Measurements from ENCODE around the gene LYZL6. TPM values are rescaled to one million over a fixed set of nuclear protein-coding genes. Genes with fewer than 3 reads are reported as not detected.

Gene LYZL6
- total RNA-seq, result not detected

- peaks cover 0 to 2% (median 0%) of the 10 kb centered on the region in 3 donors for H3K27me3 ChIP-seq
- in situ Hi-C loops (cut with MboI; ENCODE audit: low sequenced_read_pairs in 4 of 4), result no loop called here
Observed at GRCh38 chr17:35943537-35943936, at the start of gene LYZL6. Gene LYZL6 (minus strand): TSS chr17:35943713. CDS start chr17:35939356, 4,357 bp downstream.

GRCh38 chr17:35991075-35991474, 47.6 kb upstream of the LYZL6 start:
- H3K36me3 ChIP-seq, result no peaks in the 10 kb centered on the region
- no peak overlapping the region for H3K27ac ChIP-seq
- peaks cover 0 to 3% of the 10 kb centered on the region in 2 donors for H3K4me1 ChIP-seq
- no peak for ATAC-seq
- no peak overlapping the region for H3K4me3 ChIP-seq
- intact Hi-C loops (cut with DNase I; ENCODE audit: low total_unique reads), result no loop called here
- H3K27me3 ChIP-seq, result no peaks in the 10 kb centered on the region
- no peak for TF ChIP-seq CTCF (IDR thresholded peaks at IDR 0.05 in 4 of 5, conservative IDR thresholded peaks at IDR 0.05 in 1 of 5)
- TF ChIP-seq POLR2A (IDR thresholded peaks at IDR 0.05), result no peak
- H3K9me3 ChIP-seq, result no peaks in the 10 kb centered on the region
- no peak for DNase-seq
- in situ Hi-C loops (cut with MboI; ENCODE audit: low sequenced_read_pairs in 4 of 4), result loop anchor here in 1 of 4 donors (25.0 kb wide), 1 partner anchor 146 kb away; no protein-coding TSS in a partner anchor

More at GRCh38 chr17:35943537-35943936, at the start of gene LYZL6:
- no peak for TF ChIP-seq POLR2A (IDR thresholded peaks at IDR 0.05)
- Histone ChIP-seq H3K9me3 (no peaks in the 10 kb centered on the region), H3K4me1 (no peaks in the 10 kb centered on the region), H3K4me3 (no peak within 1 kb of the TSS), H3K27ac (no peak within 1 kb of the TSS), H3K36me3 (no peaks in the 10 kb centered on the region)
- no peak for DNase-seq
- ATAC-seq, result no peak
- intact Hi-C loops (cut with DNase I; ENCODE audit: low total_unique reads), result no loop called here

- no peaks in the 10 kb centered on the region for H3K36me3 ChIP-seq
- peaks cover 0 to 3% of the 10 kb centered on the region in 2 donors for H3K4me1 ChIP-seq
- no peaks in the 10 kb centered on the region for H3K9me3 ChIP-seq
- DNase-seq (no peak), ATAC-seq (no peak)
- in situ Hi-C loops (cut with MboI; ENCODE audit: low sequenced_read_pairs in 4 of 4), result loop anchor here in 1 of 4 donors (25.0 kb wide), 1 partner anchor 149 kb away; no protein-coding TSS in a partner anchor
- TF ChIP-seq POLR2A (IDR thresholded peaks at IDR 0.05) (no peak), CTCF (IDR thresholded peaks at IDR 0.05 in 4 of 5, conservative IDR thresholded peaks at IDR 0.05 in 1 of 5) (no peak)
- H3K4me3 ChIP-seq, result no peak overlapping the region
- H3K27me3 ChIP-seq, result no peaks in the 10 kb centered on the region
- no peak overlapping the region for H3K27ac ChIP-seq
- intact Hi-C loops (cut with DNase I; ENCODE audit: low total_unique reads), result no loop called here
Observed at GRCh38 chr17:35988164-35988563, 44.7 kb upstream of the LYZL6 start.

GRCh38 chr17:35986643-35987042, 43.1 kb upstream of the LYZL6 start, which contains the start of gene CCL14:
Gene CCL14 (minus strand): TSS chr17:35986729. CDS start chr17:35986649, 80 bp downstream.
- peak within 1 kb of the TSS; percentile 10 to 37 (median 18) for H3K4me3 ChIP-seq
- no peak for TF ChIP-seq POLR2A (IDR thresholded peaks at IDR 0.05)
- H3K27me3 ChIP-seq, result no peaks in the 10 kb centered on the region
- H3K9me3 ChIP-seq, result no peaks in the 10 kb centered on the region
- H3K4me1 ChIP-seq, result peaks cover 0 to 3% of the 10 kb centered on the region in 2 donors
- no peak for ATAC-seq
- no peaks in the 10 kb centered on the region for H3K36me3 ChIP-seq
- no peak for DNase-seq
- in situ Hi-C loops (cut with MboI; ENCODE audit: low sequenced_read_pairs in 4 of 4) (loop anchor here in 1 of 4 donors (25.0 kb wide), 1 partner anchor 151 kb away; no protein-coding TSS in a partner anchor), intact Hi-C loops (cut with DNase I; ENCODE audit: low total_unique reads) (no loop called here)
- H3K27ac ChIP-seq, result peak within 1 kb of the TSS in 3 of 4 donors; percentile 14 to 42 (median 27)

GRCh38 chr17:35984140-35984539, 40.6 kb upstream of the LYZL6 start:
- ATAC-seq (no peak), DNase-seq (no peak)
- H3K4me1 ChIP-seq, result peaks cover 0 to 3% of the 10 kb centered on the region in 2 donors
- in situ Hi-C loops (cut with MboI; ENCODE audit: low sequenced_read_pairs in 4 of 4) (loop anchor here in 1 of 4 donors (25.0 kb wide), 1 partner anchor 153 kb away; no protein-coding TSS in a partner anchor), intact Hi-C loops (cut with DNase I; ENCODE audit: low total_unique reads) (no loop called here)
- H3K36me3 ChIP-seq, result no peaks in the 10 kb centered on the region
- no peak overlapping the region for H3K4me3 ChIP-seq
- no peaks in the 10 kb centered on the region for H3K27me3 ChIP-seq
- no peaks in the 10 kb centered on the region for H3K9me3 ChIP-seq
- TF ChIP-seq POLR2A (IDR thresholded peaks at IDR 0.05), result no peak
- no peak for TF ChIP-seq CTCF (IDR thresholded peaks at IDR 0.05 in 4 of 5, conservative IDR thresholded peaks at IDR 0.05 in 1 of 5)
- H3K27ac ChIP-seq, result no peak overlapping the region

Data from gastrocnemius medialis (tissue), 4 donors.